Vagina (tissue), 2 donors: ENCODE data around the gene ABTB1.

Experiments used
- CTCF ChIP-seq, 3 experiments: fragments of 450-650 bp in 2 of 3; fragments of 200-600 bp in 1 of 3; sonication (generic) in 1 of 3; IDR thresholded peaks; one replicate each; pipeline ENCODE4 v1.5.1; 2017 to 2019; ENCODE audit warnings: antibody characterized with exemption in 3 of 3, mild to moderate bottlenecking in 2 of 3, moderate library complexity in 2 of 3
- POLR2A ChIP-seq, 2 donors: fragments of 450-650 bp; IDR thresholded peaks; one replicate each; pipeline ENCODE4 v1.6.1; 2017; ENCODE audit warnings: antibody characterized with exemption in 2 of 2, mild to moderate bottlenecking in 2 of 2, moderate library complexity in 2 of 2

- TF ChIP-seq CTCF (IDR thresholded peaks at IDR 0.05): no peak
- TF ChIP-seq POLR2A (IDR thresholded peaks at IDR 0.05): no peak
Observed at GRCh38 chr3:127711896-127712295, 39.1 kb downstream of the ABTB1 start.
